HEK293 (cell line): ENCODE measurements around the gene CDC42SE1.

ENCODE experiments used
- PBX3 ChIP-seq: sonication (generic); formaldehyde crosslinking; IDR thresholded peaks from 2 replicates; pipeline ENCODE4 v1.8.1; 2022; ENCODE audit warnings: mild to moderate bottlenecking, moderate library complexity, missing genetic modification reagents
- SALL2 ChIP-seq: fragments of 450-650 bp; formaldehyde crosslinking; IDR thresholded peaks from 2 replicates; pipeline ENCODE4 v1.5.0; 2017; ENCODE audit warnings: missing biosample characterization, mild to moderate bottlenecking, missing genetic modification characterization, borderline replicate concordance
- WT1 ChIP-seq: fragments of 450-650 bp; formaldehyde crosslinking; IDR thresholded peaks from 2 replicates; pipeline ENCODE4 v1.5.1; 2016; ENCODE audit warnings: missing biosample characterization, missing genetic modification characterization
- ZBTB1 ChIP-seq: fragments of 450-650 bp; formaldehyde crosslinking; IDR thresholded peaks from 2 replicates; pipeline ENCODE4 v1.5.1; 2016; ENCODE audit warnings: missing biosample characterization, missing genetic modification characterization
- ZNF114 ChIP-seq: fragments of 450-650 bp; formaldehyde crosslinking; IDR thresholded peaks from 2 replicates; pipeline ENCODE4 v1.5.0; 2017; ENCODE audit warnings: missing biosample characterization, missing genetic modification characterization
- ZNF148 ChIP-seq: fragments of 450-650 bp; formaldehyde crosslinking; IDR thresholded peaks from 2 replicates; pipeline ENCODE4 v1.5.0; 2017; ENCODE audit warnings: missing biosample characterization, missing genetic modification characterization, borderline replicate concordance
- ZNF324 ChIP-seq: fragments of 450-650 bp; formaldehyde crosslinking; IDR thresholded peaks from 2 replicates; pipeline ENCODE4 v1.5.1; 2016; ENCODE audit warnings: missing biosample characterization, missing genetic modification characterization
- ZNF354C ChIP-seq: fragments of 450-650 bp; formaldehyde crosslinking; IDR thresholded peaks from 2 replicates; pipeline ENCODE4 v1.5.1; 2016; ENCODE audit warnings: missing biosample characterization, missing genetic modification characterization, low read depth, borderline replicate concordance
- ZNF423 ChIP-seq: fragments of 450-650 bp; formaldehyde crosslinking; IDR thresholded peaks from 2 replicates; pipeline ENCODE4 v1.5.1; 2016; ENCODE audit warnings: missing biosample characterization, missing genetic modification characterization
- ZNF670 ChIP-seq: fragments of 450-650 bp; formaldehyde crosslinking; IDR thresholded peaks from 2 replicates; pipeline ENCODE4 v1.5.1; 2016; ENCODE audit warnings: missing biosample characterization, missing genetic modification characterization, low read depth
- TF ChIP-seq, protein P1 (sequence below): fragments of 450-650 bp; formaldehyde crosslinking; IDR thresholded peaks from 2 replicates; pipeline ENCODE4 v1.5.1; 2016; ENCODE audit warnings: missing biosample characterization, missing genetic modification characterization
- TF ChIP-seq, protein P2 (sequence below): fragments of 450-650 bp; formaldehyde crosslinking; IDR thresholded peaks from 2 replicates; pipeline ENCODE4 v1.5.1; 2016; ENCODE audit warnings: missing biosample characterization, missing genetic modification characterization

GRCh38 chr1:151002611-151003010 is 56.8 kb downstream of the CDC42SE1 start:
- TF ChIP-seq ZNF114 (tag by site-specific recombination) (no peak), PBX3 (CRISPR knock-in tag) (no peak), ZBTB1 (tag by site-specific recombination) (no peak), ZNF324 (no peak), ZNF423 (tag by site-specific recombination) (no peak), ZNF354C (tag by site-specific recombination) (no peak), SALL2 (tag by site-specific recombination) (no peak), ZNF148 (tag by site-specific recombination) (no peak), ZNF670 (no peak), WT1 (tag by site-specific recombination) (no peak)
- TF ChIP-seq, protein P1, sequence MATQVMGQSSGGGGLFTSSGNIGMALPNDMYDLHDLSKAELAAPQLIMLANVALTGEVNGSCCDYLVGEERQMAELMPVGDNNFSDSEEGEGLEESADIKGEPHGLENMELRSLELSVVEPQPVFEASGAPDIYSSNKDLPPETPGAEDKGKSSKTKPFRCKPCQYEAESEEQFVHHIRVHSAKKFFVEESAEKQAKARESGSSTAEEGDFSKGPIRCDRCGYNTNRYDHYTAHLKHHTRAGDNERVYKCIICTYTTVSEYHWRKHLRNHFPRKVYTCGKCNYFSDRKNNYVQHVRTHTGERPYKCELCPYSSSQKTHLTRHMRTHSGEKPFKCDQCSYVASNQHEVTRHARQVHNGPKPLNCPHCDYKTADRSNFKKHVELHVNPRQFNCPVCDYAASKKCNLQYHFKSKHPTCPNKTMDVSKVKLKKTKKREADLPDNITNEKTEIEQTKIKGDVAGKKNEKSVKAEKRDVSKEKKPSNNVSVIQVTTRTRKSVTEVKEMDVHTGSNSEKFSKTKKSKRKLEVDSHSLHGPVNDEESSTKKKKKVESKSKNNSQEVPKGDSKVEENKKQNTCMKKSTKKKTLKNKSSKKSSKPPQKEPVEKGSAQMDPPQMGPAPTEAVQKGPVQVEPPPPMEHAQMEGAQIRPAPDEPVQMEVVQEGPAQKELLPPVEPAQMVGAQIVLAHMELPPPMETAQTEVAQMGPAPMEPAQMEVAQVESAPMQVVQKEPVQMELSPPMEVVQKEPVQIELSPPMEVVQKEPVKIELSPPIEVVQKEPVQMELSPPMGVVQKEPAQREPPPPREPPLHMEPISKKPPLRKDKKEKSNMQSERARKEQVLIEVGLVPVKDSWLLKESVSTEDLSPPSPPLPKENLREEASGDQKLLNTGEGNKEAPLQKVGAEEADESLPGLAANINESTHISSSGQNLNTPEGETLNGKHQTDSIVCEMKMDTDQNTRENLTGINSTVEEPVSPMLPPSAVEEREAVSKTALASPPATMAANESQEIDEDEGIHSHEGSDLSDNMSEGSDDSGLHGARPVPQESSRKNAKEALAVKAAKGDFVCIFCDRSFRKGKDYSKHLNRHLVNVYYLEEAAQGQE (tag by site-specific recombination) = no peak
- TF ChIP-seq, protein P2, sequence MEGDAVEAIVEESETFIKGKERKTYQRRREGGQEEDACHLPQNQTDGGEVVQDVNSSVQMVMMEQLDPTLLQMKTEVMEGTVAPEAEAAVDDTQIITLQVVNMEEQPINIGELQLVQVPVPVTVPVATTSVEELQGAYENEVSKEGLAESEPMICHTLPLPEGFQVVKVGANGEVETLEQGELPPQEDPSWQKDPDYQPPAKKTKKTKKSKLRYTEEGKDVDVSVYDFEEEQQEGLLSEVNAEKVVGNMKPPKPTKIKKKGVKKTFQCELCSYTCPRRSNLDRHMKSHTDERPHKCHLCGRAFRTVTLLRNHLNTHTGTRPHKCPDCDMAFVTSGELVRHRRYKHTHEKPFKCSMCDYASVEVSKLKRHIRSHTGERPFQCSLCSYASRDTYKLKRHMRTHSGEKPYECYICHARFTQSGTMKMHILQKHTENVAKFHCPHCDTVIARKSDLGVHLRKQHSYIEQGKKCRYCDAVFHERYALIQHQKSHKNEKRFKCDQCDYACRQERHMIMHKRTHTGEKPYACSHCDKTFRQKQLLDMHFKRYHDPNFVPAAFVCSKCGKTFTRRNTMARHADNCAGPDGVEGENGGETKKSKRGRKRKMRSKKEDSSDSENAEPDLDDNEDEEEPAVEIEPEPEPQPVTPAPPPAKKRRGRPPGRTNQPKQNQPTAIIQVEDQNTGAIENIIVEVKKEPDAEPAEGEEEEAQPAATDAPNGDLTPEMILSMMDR (tag by site-specific recombination) = no peak
